Measurements from ENCODE around the gene SCAF11. TPM values are rescaled to one million over a fixed set of nuclear protein-coding genes. Genes with fewer than 3 reads are reported as not detected.

Gene SCAF11
- total RNA-seq, 2 donors from 2014 or later, result 114 TPM

- no peaks in the 10 kb centered on the region for H3K27me3 ChIP-seq
- H3K36me3 ChIP-seq, result peaks cover 28% of the 10 kb centered on the region
- no peak for DNase-seq (ENCODE audit: low spot score)
- TF ChIP-seq CTCF (IDR thresholded peaks at IDR 0.05), result no peak
- no peak overlapping the region for H3K4me3 ChIP-seq
- no peaks in the 10 kb centered on the region for H3K4me1 ChIP-seq
- H3K27ac ChIP-seq, result no peak overlapping the region
- H3K9me3 ChIP-seq, result peaks cover 0 to 3% of the 10 kb centered on the region in 2 donors
Observed at GRCh38 chr12:45872446-45872845, 117.9 kb downstream of the SCAF11 start.

Measured in right atrium auricular region (tissue), 2 donors.